ENCODE measurements around the gene LAGE3. TPM values are rescaled to one million over a fixed set of nuclear protein-coding genes. Genes with fewer than 3 reads are reported as not detected.

Gene LAGE3
- total RNA-seq, 4 donors from 2014 or later = 10.2 to 18.9 (median 12.6) TPM

- H3K4me1 ChIP-seq = peaks cover 0 to 13% of the 10 kb centered on the region in 2 donors
- intact Hi-C loops (cut with DNase I) = loop anchor here (5.0 kb wide), 1 partner anchor 48 kb away; the partner anchor contains the start of gene GDI1
- H3K36me3 ChIP-seq = no peaks in the 10 kb centered on the region
- no peaks in the 10 kb centered on the region for H3K27me3 ChIP-seq
- TF ChIP-seq CTCF (IDR thresholded peaks at IDR 0.05) (no peak), POLR2A (IDR thresholded peaks at IDR 0.05) (no peak)
- no CpG with 5 or more reads among the region's 35 CpGs for WGBS, 2 donors
- H3K9me3 ChIP-seq = no peaks in the 10 kb centered on the region
- H3K4me3 ChIP-seq (replicated peaks in 1 of 3) = peak overlapping the region in 1 of 3 donors; percentile 51
- H3K27ac ChIP-seq = peak overlapping the region in 1 of 3 donors; percentile 71
- peak; percentile 22 to 46 for DNase-seq
These were observed 6.3 kb upstream of the LAGE3 start for GRCh38 chrX:154485150-154486051.

GRCh38 chrX:154484255-154485149 lies 5.4 kb upstream of the LAGE3 start:
- TF ChIP-seq POLR2A (IDR thresholded peaks at IDR 0.05) = no peak
- no peaks in the 10 kb centered on the region for H3K27me3 ChIP-seq
- DNase-seq = no peak
- 80% methylated on average over 7 of the region's 16 CpGs; no CpG with 5 or more reads in 1 of the 2 donors for WGBS, 2 donors
- H3K27ac ChIP-seq = no peak overlapping the region
- intact Hi-C loops (cut with DNase I) = loop anchor here (5.0 kb wide), 1 partner anchor 47 kb away; the partner anchor contains the start of gene GDI1
- H3K4me3 ChIP-seq (replicated peaks in 1 of 3) = no peak overlapping the region
- no peaks in the 10 kb centered on the region for H3K36me3 ChIP-seq
- peaks cover 0 to 13% of the 10 kb centered on the region in 2 donors for H3K4me1 ChIP-seq
- H3K9me3 ChIP-seq = no peaks in the 10 kb centered on the region

GRCh38 chrX:154483325-154483724 lies 4.2 kb upstream of the LAGE3 start:
- WGBS, 2 donors = 73 to 83% methylated on average over 5 to 7 of the region's 7 CpGs
- Histone ChIP-seq H3K4me3 (replicated peaks in 1 of 3) (no peak overlapping the region), H3K27me3 (no peaks in the 10 kb centered on the region), H3K36me3 (no peaks in the 10 kb centered on the region), H3K27ac (no peak overlapping the region), H3K4me1 (peaks cover 0 to 13% of the 10 kb centered on the region in 2 donors), H3K9me3 (no peaks in the 10 kb centered on the region)
- TF ChIP-seq POLR2A (IDR thresholded peaks at IDR 0.05) (no peak), CTCF (IDR thresholded peaks at IDR 0.05) (no peak)
- no peak for DNase-seq
- intact Hi-C loops (cut with DNase I) = no loop called here

GRCh38 chrX:154482786-154483185 lies 3.7 kb upstream of the LAGE3 start:
- Histone ChIP-seq H3K4me3 (replicated peaks in 1 of 3) (no peak overlapping the region), H3K4me1 (peaks cover 0 to 13% of the 10 kb centered on the region in 2 donors), H3K27ac (no peak overlapping the region), H3K9me3 (no peaks in the 10 kb centered on the region), H3K27me3 (no peaks in the 10 kb centered on the region), H3K36me3 (no peaks in the 10 kb centered on the region)
- TF ChIP-seq CTCF (IDR thresholded peaks at IDR 0.05) (no peak), POLR2A (IDR thresholded peaks at IDR 0.05) (no peak)
- intact Hi-C loops (cut with DNase I) = no loop called here
- 100% methylated on average over 1 of the region's 7 CpGs; no CpG with 5 or more reads in 1 of the 2 donors for WGBS, 2 donors
- no peak for DNase-seq

- TF ChIP-seq POLR2A (IDR thresholded peaks at IDR 0.05) (no peak), CTCF (IDR thresholded peaks at IDR 0.05) (no peak)
- H3K36me3 ChIP-seq = no peaks in the 10 kb centered on the region
- no peak overlapping the region for H3K4me3 ChIP-seq (replicated peaks in 1 of 3)
- H3K9me3 ChIP-seq = no peaks in the 10 kb centered on the region
- intact Hi-C loops (cut with DNase I) = no loop called here
- H3K27ac ChIP-seq = no peak overlapping the region
- WGBS, 2 donors = 62 to 77% methylated on average over 13 to 14 of the region's 14 CpGs
- H3K4me1 ChIP-seq = peaks cover 0 to 13% of the 10 kb centered on the region in 2 donors
- H3K27me3 ChIP-seq = no peaks in the 10 kb centered on the region
- peak in 1 of 2 donors; percentile 31 for DNase-seq
These were observed 3.0 kb upstream of the LAGE3 start for GRCh38 chrX:154481911-154482601.
